DMS114 treated with DMSO at 0.1 percent for 48 hours (cell line): ENCODE data around the gene ZNF584.
"Not testable (repeated sequence)": the region's sequence is repeated elsewhere in the genome, so short reads cannot be mapped to it uniquely, and the experiment has no call there.

ENCODE experiments used
- DNase-seq: peaks from one replicate; lab custom pipeline; 2025; ENCODE audit not compliant: unreplicated experiment; lab: John Stamatoyannopoulos, UW

Gene ZNF584

GRCh38 chr19:58408152-58409009 is at the start of gene ZNF584:
TSS of gene ZNF584 (plus strand) at chr19:58408649. CDS start at chr19:58409148, 499 bp downstream.
- DNase-seq, result peak; percentile 93

- peak; percentile 58 for DNase-seq
These were observed 46.6 kb upstream of the ZNF584 start for GRCh38 chr19:58361900-58362271.

GRCh38 chr19:58362272-58362994 is 46.0 kb upstream of the ZNF584 start, which contains the start of gene ZNF497:
TSS of gene ZNF497 (minus strand) at chr19:58362751. CDS start at chr19:58357635, 5,116 bp downstream.
- DNase-seq, result peak; percentile 96

- DNase-seq, result no peak
These were observed 44.3 kb upstream of the ZNF584 start for GRCh38 chr19:58364146-58364545.

GRCh38 chr19:58366585-58367430 is 41.6 kb upstream of the ZNF584 start:
- DNase-seq, result no peak

- no peak for DNase-seq
These were observed 40.6 kb upstream of the ZNF584 start for GRCh38 chr19:58367698-58368454.

- no peak for DNase-seq
These were observed 39.7 kb upstream of the ZNF584 start for GRCh38 chr19:58368561-58369360.

GRCh38 chr19:58372311-58373133 is 35.9 kb upstream of the ZNF584 start:
- DNase-seq, result no peak

- no peak for DNase-seq
These were observed 34.2 kb upstream of the ZNF584 start for GRCh38 chr19:58374200-58374599.

- not testable (repeated sequence) for DNase-seq
These were observed 31.7 kb upstream of the ZNF584 start for GRCh38 chr19:58376724-58377123.

GRCh38 chr19:58379246-58379645 is 29.2 kb upstream of the ZNF584 start:
- no peak for DNase-seq

- DNase-seq, result no peak
These were observed 28.3 kb upstream of the ZNF584 start for GRCh38 chr19:58380037-58380661.

GRCh38 chr19:58380662-58381459 is 27.6 kb upstream of the ZNF584 start, which contains the start of gene ZNF837:
TSS of gene ZNF837 (minus strand) at chr19:58381030. CDS start at chr19:58369332, 11,698 bp downstream.
- peak; percentile 99 for DNase-seq

- DNase-seq, result no peak
These were observed 26.8 kb upstream of the ZNF584 start for GRCh38 chr19:58381460-58382212.

- DNase-seq, result no peak
These were observed 25.3 kb upstream of the ZNF584 start for GRCh38 chr19:58382997-58383603.

- DNase-seq, result no peak
These were observed 23.0 kb upstream of the ZNF584 start for GRCh38 chr19:58385313-58385890.
